B cell (primary cell): ENCODE data around the gene CACNA2D3.

Experiments used
- EZH2 ChIP-seq: IDR thresholded peaks from 2 replicates; pipeline ENCODE4 v1.6.1; 2012; ENCODE audit warnings: borderline replicate concordance, low read depth, mild to moderate bottlenecking, moderate library complexity, low read length; ENCODE audit not compliant: insufficient read depth, poor library complexity, severe bottlenecking
- TF ChIP-seq, protein P1 (sequence below): fragments of 200-600 bp; IDR thresholded peaks from one replicate; pipeline ENCODE4 v1.8.0; 2022; ENCODE audit warnings: antibody characterized with exemption, mild to moderate bottlenecking

DNA sequence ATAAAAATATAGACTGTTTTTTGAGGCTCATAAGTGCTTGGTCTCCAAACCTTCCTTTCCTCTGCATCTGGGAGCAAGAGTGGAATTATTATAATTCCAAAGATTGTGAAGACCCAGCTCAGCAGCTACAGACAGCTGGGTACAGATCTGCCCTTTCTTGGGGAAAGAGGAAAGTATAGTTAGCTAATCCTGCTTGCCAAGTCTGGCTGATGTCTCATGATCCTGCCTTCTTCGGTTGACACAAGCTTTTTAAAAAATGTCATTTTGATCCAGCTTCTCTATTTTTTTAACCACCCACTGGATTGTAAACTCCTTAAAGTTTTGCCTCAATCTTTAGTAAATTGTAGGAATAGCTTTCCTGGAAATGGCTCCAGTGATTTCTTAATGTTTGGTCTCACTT is 624.4 kb downstream of the CACNA2D3 start:
- TF ChIP-seq, protein P1, sequence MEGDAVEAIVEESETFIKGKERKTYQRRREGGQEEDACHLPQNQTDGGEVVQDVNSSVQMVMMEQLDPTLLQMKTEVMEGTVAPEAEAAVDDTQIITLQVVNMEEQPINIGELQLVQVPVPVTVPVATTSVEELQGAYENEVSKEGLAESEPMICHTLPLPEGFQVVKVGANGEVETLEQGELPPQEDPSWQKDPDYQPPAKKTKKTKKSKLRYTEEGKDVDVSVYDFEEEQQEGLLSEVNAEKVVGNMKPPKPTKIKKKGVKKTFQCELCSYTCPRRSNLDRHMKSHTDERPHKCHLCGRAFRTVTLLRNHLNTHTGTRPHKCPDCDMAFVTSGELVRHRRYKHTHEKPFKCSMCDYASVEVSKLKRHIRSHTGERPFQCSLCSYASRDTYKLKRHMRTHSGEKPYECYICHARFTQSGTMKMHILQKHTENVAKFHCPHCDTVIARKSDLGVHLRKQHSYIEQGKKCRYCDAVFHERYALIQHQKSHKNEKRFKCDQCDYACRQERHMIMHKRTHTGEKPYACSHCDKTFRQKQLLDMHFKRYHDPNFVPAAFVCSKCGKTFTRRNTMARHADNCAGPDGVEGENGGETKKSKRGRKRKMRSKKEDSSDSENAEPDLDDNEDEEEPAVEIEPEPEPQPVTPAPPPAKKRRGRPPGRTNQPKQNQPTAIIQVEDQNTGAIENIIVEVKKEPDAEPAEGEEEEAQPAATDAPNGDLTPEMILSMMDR: no peak
- TF ChIP-seq EZH2: no peak
